Body of pancreas (tissue), 4 donors: ENCODE results near the gene CST3. TPM values are rescaled to one million over a fixed set of nuclear protein-coding genes. Genes with fewer than 3 reads are reported as not detected.
"Not testable (repeated sequence)": the region's sequence is repeated elsewhere in the genome, so short reads cannot be mapped to it uniquely, and the experiment has no call there.

Source experiments
- ATAC-seq: fragments of 150-250 bp; one replicate; pipeline ENCODE4 v1.9.1; 2016
- DNase-seq, 4 donors: peaks; one replicate each; pipeline ENCODE4 v3.0.0-alpha.2; 2019
- H3K27ac ChIP-seq, 4 donors: fragments of 200-600 bp; sonication (generic); 1 replicate in 3 of 4; 2 replicates in 1 of 4; pipeline versions ENCODE4 v1.5.1 to v1.6.1; 2016 to 2019; ENCODE audit warnings: mild to moderate bottlenecking in 1 of 4, mixed read lengths in 1 of 4, moderate library complexity in 1 of 4
- H3K27me3 ChIP-seq, 2 donors: fragments of 200-600 bp; sonication (generic); one replicate each; pipeline ENCODE4 v1.6.0; 2016; ENCODE audit warnings: mild to moderate bottlenecking in 1 of 2
- H3K36me3 ChIP-seq, 2 donors: fragments of 200-600 bp; sonication (generic); replicated peaks in 1 of 2; 2 replicates each; pipeline ENCODE4 v1.5.1; 2016; ENCODE audit warnings: low read depth in 2 of 2; ENCODE audit not compliant: insufficient read depth in 1 of 2
- H3K4me1 ChIP-seq: fragments of 200-600 bp; sonication (generic); one replicate; pipeline ENCODE4 v1.6.0; 2016
- H3K4me3 ChIP-seq, 2 donors: fragments of 200-600 bp; sonication (generic); 1 replicate in 1 of 2; 2 replicates in 1 of 2; pipeline ENCODE4 v1.5.1; 2016 to 2019
- H3K9me3 ChIP-seq, 3 donors: fragments of 200-600 bp; sonication (generic); 1 replicate in 2 of 3; 2 replicates in 1 of 3; pipeline ENCODE4 v1.5.1; 2016
- POLR2A ChIP-seq, 3 donors: fragments of 450-650 bp; IDR thresholded peaks; one replicate each; pipeline ENCODE4 v1.6.1; 2016; ENCODE audit warnings: antibody characterized with exemption in 3 of 3, mild to moderate bottlenecking in 2 of 3
- WGBS, 2 donors: methylation state at CpG; one replicate each; pipeline ENCODE4 v1.1.5; 2017; 5-methylcytosine and 5-hydroxymethylcytosine counted together
- intact Hi-C: fragments of 100-400 bp; cut with DNase I; formaldehyde crosslinking; loops from one replicate; pipeline ENCODE4 v1.15.1; 2023
- total RNA-seq, 2 donors: library from RNA; depleted of rRNA; stranded (reverse); fragments of >200 nt; gene quantifications; one replicate each; pipeline ENCODE4 v1.1.0, GENCODE V29; 2016
- TF ChIP-seq, protein P1 (sequence below), 7 experiments: fragments of 450-650 bp in 4 of 7; fragments of 200-600 bp in 3 of 7; sonication (generic) in 3 of 7; IDR thresholded peaks; one replicate each; pipeline ENCODE4 v1.5.1; 2016 to 2019; ENCODE audit warnings: antibody characterized with exemption in 7 of 7

CST3 gene
- total RNA-seq, 2 donors from 2014 or later: 491 to 654 TPM

DNA sequence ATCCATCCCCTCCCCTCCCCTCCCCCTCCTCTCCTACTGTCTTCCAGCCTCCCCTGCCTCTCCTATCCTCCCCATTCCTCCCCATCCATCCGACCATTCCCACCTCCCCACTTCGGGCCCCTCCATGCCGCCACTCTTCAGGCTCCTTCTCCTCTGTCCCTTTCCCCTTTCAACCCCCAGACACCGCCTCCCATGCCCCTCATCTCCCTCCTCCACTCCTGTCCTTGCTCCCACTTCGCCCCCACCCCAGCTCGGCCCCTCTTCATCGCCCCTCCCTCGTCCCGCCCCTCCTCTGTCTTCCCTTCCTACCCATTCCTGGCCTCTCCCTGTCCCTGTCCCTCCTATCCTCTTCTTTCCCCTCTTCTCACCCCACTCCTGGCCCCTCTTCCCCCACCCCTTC, 554 bp upstream of the CST3 start:
- 62 to 66% methylated on average over 9 of the region's 9 CpGs for WGBS, 2 donors
- intact Hi-C loops: no loop called here
- H3K27ac ChIP-seq: peak overlapping the region in 2 of 4 donors; percentile 80 to 93

DNA sequence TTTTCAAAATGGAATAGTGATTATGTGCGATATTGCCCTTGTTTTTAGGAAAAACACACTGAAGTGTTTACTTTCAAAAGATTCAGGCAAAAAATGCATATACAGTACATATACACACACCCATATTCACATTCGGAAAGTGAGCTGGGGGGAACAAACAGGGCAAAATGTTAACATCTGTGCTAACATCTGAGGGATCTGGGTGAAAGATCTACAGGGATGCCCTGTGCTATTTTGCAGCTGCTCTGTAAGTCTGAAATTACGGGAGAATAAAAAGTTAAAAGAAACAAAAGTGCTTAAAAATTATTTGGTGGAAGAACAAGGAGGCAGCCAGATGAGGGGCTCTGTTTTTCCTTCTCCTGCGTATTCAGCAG, 860 bp downstream of the CST3 start:
- Histone ChIP-seq H3K27me3 (no peaks in the 10 kb centered on the region), H3K4me3 (peak overlapping the region; percentile 39 to 93), H3K27ac (peak overlapping the region in 3 of 4 donors; percentile 80 to 93 (median 93)), H3K9me3 (no peaks in the 10 kb centered on the region), H3K36me3 (peaks cover 0 to 3% of the 10 kb centered on the region in 2 donors), H3K4me1 (peaks cover 30% of the 10 kb centered on the region)
- no peak for ATAC-seq
- 10 to 15% methylated on average over 4 of the region's 4 CpGs for WGBS, 2 donors
- no peak for DNase-seq
- TF ChIP-seq POLR2A (IDR thresholded peaks at IDR 0.05): no peak
- TF ChIP-seq, protein P1, sequence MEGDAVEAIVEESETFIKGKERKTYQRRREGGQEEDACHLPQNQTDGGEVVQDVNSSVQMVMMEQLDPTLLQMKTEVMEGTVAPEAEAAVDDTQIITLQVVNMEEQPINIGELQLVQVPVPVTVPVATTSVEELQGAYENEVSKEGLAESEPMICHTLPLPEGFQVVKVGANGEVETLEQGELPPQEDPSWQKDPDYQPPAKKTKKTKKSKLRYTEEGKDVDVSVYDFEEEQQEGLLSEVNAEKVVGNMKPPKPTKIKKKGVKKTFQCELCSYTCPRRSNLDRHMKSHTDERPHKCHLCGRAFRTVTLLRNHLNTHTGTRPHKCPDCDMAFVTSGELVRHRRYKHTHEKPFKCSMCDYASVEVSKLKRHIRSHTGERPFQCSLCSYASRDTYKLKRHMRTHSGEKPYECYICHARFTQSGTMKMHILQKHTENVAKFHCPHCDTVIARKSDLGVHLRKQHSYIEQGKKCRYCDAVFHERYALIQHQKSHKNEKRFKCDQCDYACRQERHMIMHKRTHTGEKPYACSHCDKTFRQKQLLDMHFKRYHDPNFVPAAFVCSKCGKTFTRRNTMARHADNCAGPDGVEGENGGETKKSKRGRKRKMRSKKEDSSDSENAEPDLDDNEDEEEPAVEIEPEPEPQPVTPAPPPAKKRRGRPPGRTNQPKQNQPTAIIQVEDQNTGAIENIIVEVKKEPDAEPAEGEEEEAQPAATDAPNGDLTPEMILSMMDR (IDR thresholded peaks at IDR 0.05): no peak
- intact Hi-C loops: no loop called here

More for the DNA sequence above, 554 bp upstream of the CST3 start:
- Histone ChIP-seq H3K4me1 (peaks cover 30% of the 10 kb centered on the region), H3K9me3 (no peaks in the 10 kb centered on the region), H3K27me3 (no peaks in the 10 kb centered on the region), H3K4me3 (no peak overlapping the region), H3K36me3 (peaks cover 0 to 3% of the 10 kb centered on the region in 2 donors)
- DNase-seq (no peak), ATAC-seq (no peak)
- TF ChIP-seq, protein P1 (IDR thresholded peaks at IDR 0.05): no peak
- TF ChIP-seq POLR2A (IDR thresholded peaks at IDR 0.05): no peak

DNA sequence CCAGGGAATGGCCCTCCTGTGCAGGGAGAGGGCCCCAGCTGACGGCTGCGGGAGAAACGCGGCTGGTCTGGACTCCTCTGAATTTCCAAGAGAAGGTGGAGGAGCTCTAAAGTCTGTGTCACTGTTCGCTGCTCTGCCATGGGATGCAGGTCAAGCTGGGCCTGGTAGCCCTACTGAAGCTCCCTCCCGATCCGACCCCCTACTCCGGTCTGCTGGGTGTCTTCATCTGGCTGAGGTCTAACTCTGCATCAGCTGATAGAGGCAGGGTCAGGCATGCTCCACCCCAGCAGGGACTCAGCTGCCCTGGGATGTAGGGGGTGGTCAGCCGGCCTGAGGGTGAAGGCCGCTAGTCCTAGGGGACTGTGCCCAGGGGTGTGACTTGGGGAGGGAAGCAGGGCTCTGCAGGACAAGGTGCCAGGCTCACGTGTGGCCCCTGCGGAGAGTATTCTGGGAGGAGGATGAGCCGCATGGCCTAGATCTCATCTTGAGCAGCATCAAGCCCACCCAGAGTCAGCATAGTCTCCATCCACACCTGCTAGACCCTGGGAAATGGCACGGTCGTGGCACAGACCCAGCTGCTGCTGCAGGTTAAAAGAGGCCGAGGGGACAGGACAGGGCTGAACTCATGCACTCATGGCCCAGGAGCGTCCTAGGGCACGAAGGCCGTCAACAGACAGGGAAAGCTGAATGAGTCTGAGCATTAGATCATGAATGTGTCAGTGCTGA, 1.4 kb downstream of the CST3 start:
- Histone ChIP-seq H3K9me3 (no peaks in the 10 kb centered on the region), H3K4me3 (peak overlapping the region; percentile 39 to 93), H3K27me3 (no peaks in the 10 kb centered on the region), H3K27ac (peak overlapping the region in 2 of 4 donors; percentile 80 to 93), H3K36me3 (peaks cover 0 to 3% of the 10 kb centered on the region in 2 donors), H3K4me1 (peaks cover 30% of the 10 kb centered on the region)
- WGBS, 2 donors: 42 to 58% methylated on average over 13 to 19 of the region's 19 CpGs
- intact Hi-C loops: no loop called here
- ATAC-seq (no peak), DNase-seq (no peak)
- TF ChIP-seq, protein P1 (IDR thresholded peaks at IDR 0.05): no peak
- TF ChIP-seq POLR2A (IDR thresholded peaks at IDR 0.05): no peak

DNA sequence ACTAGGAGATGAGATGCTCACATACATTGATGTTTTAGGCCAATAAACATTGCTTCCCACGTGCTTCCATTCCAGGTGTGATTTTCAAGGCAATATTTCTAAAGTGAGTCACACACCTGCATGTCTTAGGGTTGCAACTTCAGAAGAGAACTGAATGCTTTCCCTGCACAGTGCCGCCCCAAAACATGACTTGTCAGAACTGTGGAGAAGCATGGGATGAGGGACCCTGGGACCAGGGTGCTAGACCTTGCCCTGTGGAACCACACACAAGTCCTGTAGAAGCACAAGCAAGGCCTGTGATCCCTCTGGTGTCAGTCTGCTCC, 2.0 kb downstream of the CST3 start:
- H3K4me3 ChIP-seq, H3K9me3 ChIP-seq, H3K27ac ChIP-seq, DNase-seq, H3K36me3 ChIP-seq, H3K27me3 ChIP-seq, ATAC-seq, intact Hi-C loops: not testable (repeated sequence)
- peaks cover 26% of the 10 kb centered on the region for H3K4me1 ChIP-seq
- WGBS, 2 donors: 79 to 89% methylated on average over 1 to 2 of the region's 2 CpGs

DNA sequence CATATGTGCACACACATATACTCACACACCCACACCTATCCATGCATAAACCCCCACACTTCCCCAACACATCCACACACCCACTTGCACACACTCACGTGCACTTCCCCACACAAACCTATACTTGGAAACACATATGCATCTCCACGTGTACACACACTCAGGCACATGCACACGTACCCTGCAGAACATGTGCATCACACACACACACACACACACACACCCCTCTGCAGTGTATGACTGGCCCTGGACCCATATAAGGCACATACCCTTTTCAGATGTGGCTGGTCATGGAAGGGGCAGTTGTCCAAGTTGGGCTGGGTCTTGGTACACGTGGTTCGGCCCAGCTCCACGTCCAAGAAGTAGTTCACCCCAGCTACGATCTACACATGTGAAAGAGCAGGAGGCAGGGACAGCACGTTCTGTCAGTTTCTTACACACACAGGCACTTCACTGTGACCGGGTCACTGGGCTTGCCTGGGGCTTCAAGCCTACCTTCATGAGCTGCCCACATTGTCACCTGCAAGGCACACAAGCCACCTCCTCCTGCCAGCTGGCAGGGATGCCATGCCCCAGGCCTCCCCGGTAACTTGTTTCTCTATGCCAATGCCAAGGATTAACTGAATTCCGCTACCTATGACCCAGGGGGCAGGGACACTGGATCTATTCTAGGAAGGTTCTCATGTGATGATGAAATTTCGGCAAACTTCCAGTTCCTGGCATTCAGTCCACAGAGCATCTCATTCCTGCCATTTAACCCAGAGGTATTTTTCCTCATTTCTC, 2.6 kb downstream of the CST3 start:
- Histone ChIP-seq H3K9me3 (no peaks in the 10 kb centered on the region), H3K27ac (no peak overlapping the region), H3K4me3 (no peak overlapping the region), H3K4me1 (peaks cover 26% of the 10 kb centered on the region), H3K27me3 (no peaks in the 10 kb centered on the region), H3K36me3 (peaks cover 0 to 3% of the 10 kb centered on the region in 2 donors)
- TF ChIP-seq, protein P1 (IDR thresholded peaks at IDR 0.05): no peak
- TF ChIP-seq POLR2A (IDR thresholded peaks at IDR 0.05): no peak
- DNase-seq (no peak), ATAC-seq (no peak)
- intact Hi-C loops: no loop called here
- 68 to 76% methylated on average over 6 to 12 of the region's 12 CpGs for WGBS, 2 donors
